ENCODE results near the gene FKBP5.

The FKBP5 gene

GRCh38 chr6:35668096-35668495 lies 20.6 kb downstream of the FKBP5 start:
- Histone ChIP-seq H3K9me3 (ENCODE audit: control insufficient read depth in 1 of 2, low read length in 2 of 2) (no peaks in the 10 kb centered on the region), H3K4me1 (ENCODE audit: control insufficient read depth in 1 of 2, insufficient read depth in 2 of 2, low read length in 2 of 2) (peaks cover 12 to 15% of the 10 kb centered on the region in 2 donors), H3K9ac (ENCODE audit: low read depth in 1 of 2, low read length in 2 of 2) (no peak overlapping the region), H3K27ac (ENCODE audit: low read depth, low read length) (no peak overlapping the region), H3K27me3 (ENCODE audit: control insufficient read depth in 1 of 2, insufficient read depth in 2 of 2, low read length in 2 of 2) (no peaks in the 10 kb centered on the region), H3K4me3 (ENCODE audit: low read depth in 1 of 2, low read length in 2 of 2) (no peak overlapping the region), H3K36me3 (ENCODE audit: control insufficient read depth in 1 of 2, insufficient read depth in 2 of 2, low read length in 2 of 2) (no peaks in the 10 kb centered on the region)

- Histone ChIP-seq H3K9ac (ENCODE audit: low read depth in 1 of 2, low read length in 2 of 2) (no peak overlapping the region), H3K9me3 (ENCODE audit: control insufficient read depth in 1 of 2, low read length in 2 of 2) (no peaks in the 10 kb centered on the region), H3K4me3 (ENCODE audit: low read depth in 1 of 2, low read length in 2 of 2) (no peak overlapping the region), H3K27me3 (ENCODE audit: control insufficient read depth in 1 of 2, insufficient read depth in 2 of 2, low read length in 2 of 2) (no peaks in the 10 kb centered on the region), H3K27ac (ENCODE audit: low read depth, low read length) (no peak overlapping the region), H3K36me3 (ENCODE audit: control insufficient read depth in 1 of 2, insufficient read depth in 2 of 2, low read length in 2 of 2) (no peaks in the 10 kb centered on the region), H3K4me1 (ENCODE audit: control insufficient read depth in 1 of 2, insufficient read depth in 2 of 2, low read length in 2 of 2) (peaks cover 16 to 19% of the 10 kb centered on the region in 2 donors)
These were observed 23.1 kb downstream of the FKBP5 start for GRCh38 chr6:35665573-35665972.

- Histone ChIP-seq H3K9ac (ENCODE audit: low read depth in 1 of 2, low read length in 2 of 2) (no peak overlapping the region), H3K4me1 (ENCODE audit: control insufficient read depth in 1 of 2, insufficient read depth in 2 of 2, low read length in 2 of 2) (peaks cover 16 to 19% of the 10 kb centered on the region in 2 donors), H3K36me3 (ENCODE audit: control insufficient read depth in 1 of 2, insufficient read depth in 2 of 2, low read length in 2 of 2) (no peaks in the 10 kb centered on the region), H3K27ac (ENCODE audit: low read depth, low read length) (no peak overlapping the region), H3K4me3 (ENCODE audit: low read depth in 1 of 2, low read length in 2 of 2) (no peak overlapping the region), H3K27me3 (ENCODE audit: control insufficient read depth in 1 of 2, insufficient read depth in 2 of 2, low read length in 2 of 2) (no peaks in the 10 kb centered on the region), H3K9me3 (ENCODE audit: control insufficient read depth in 1 of 2, low read length in 2 of 2) (no peaks in the 10 kb centered on the region)
These were observed 23.8 kb downstream of the FKBP5 start for GRCh38 chr6:35664945-35665344.

- Histone ChIP-seq H3K9me3 (ENCODE audit: control insufficient read depth in 1 of 2, low read length in 2 of 2) (no peaks in the 10 kb centered on the region), H3K4me3 (ENCODE audit: low read depth in 1 of 2, low read length in 2 of 2) (no peak overlapping the region), H3K36me3 (ENCODE audit: control insufficient read depth in 1 of 2, insufficient read depth in 2 of 2, low read length in 2 of 2) (no peaks in the 10 kb centered on the region), H3K27me3 (ENCODE audit: control insufficient read depth in 1 of 2, insufficient read depth in 2 of 2, low read length in 2 of 2) (no peaks in the 10 kb centered on the region), H3K9ac (ENCODE audit: low read depth in 1 of 2, low read length in 2 of 2) (no peak overlapping the region), H3K4me1 (ENCODE audit: control insufficient read depth in 1 of 2, insufficient read depth in 2 of 2, low read length in 2 of 2) (peaks cover 10 to 11% of the 10 kb centered on the region in 2 donors), H3K27ac (ENCODE audit: low read depth, low read length) (no peak overlapping the region)
These were observed 25.1 kb downstream of the FKBP5 start for GRCh38 chr6:35663447-35664235.

GRCh38 chr6:35662999-35663398 lies 25.7 kb downstream of the FKBP5 start:
- peaks cover 10 to 11% of the 10 kb centered on the region in 2 donors for H3K4me1 ChIP-seq (ENCODE audit: control insufficient read depth in 1 of 2, insufficient read depth in 2 of 2, low read length in 2 of 2)
- no peaks in the 10 kb centered on the region for H3K9me3 ChIP-seq (ENCODE audit: control insufficient read depth in 1 of 2, low read length in 2 of 2)
- H3K36me3 ChIP-seq (ENCODE audit: control insufficient read depth in 1 of 2, insufficient read depth in 2 of 2, low read length in 2 of 2), result no peaks in the 10 kb centered on the region
- no peak overlapping the region for H3K4me3 ChIP-seq (ENCODE audit: low read depth in 1 of 2, low read length in 2 of 2)
- H3K27me3 ChIP-seq (ENCODE audit: control insufficient read depth in 1 of 2, insufficient read depth in 2 of 2, low read length in 2 of 2), result no peaks in the 10 kb centered on the region
- H3K27ac ChIP-seq (ENCODE audit: low read depth, low read length), result no peak overlapping the region
- no peak overlapping the region for H3K9ac ChIP-seq (ENCODE audit: low read depth in 1 of 2, low read length in 2 of 2)

GRCh38 chr6:35654883-35655282 lies 33.8 kb downstream of the FKBP5 start:
- no peaks in the 10 kb centered on the region for H3K4me1 ChIP-seq (ENCODE audit: control insufficient read depth in 1 of 2, insufficient read depth in 2 of 2, low read length in 2 of 2)
- no peak overlapping the region for H3K9ac ChIP-seq (ENCODE audit: low read depth in 1 of 2, low read length in 2 of 2)
- no peaks in the 10 kb centered on the region for H3K27me3 ChIP-seq (ENCODE audit: control insufficient read depth in 1 of 2, insufficient read depth in 2 of 2, low read length in 2 of 2)
- no peaks in the 10 kb centered on the region for H3K9me3 ChIP-seq (ENCODE audit: control insufficient read depth in 1 of 2, low read length in 2 of 2)
- no peak overlapping the region for H3K27ac ChIP-seq (ENCODE audit: low read depth, low read length)
- H3K36me3 ChIP-seq (ENCODE audit: control insufficient read depth in 1 of 2, insufficient read depth in 2 of 2, low read length in 2 of 2), result no peaks in the 10 kb centered on the region
- H3K4me3 ChIP-seq (ENCODE audit: low read depth in 1 of 2, low read length in 2 of 2), result no peak overlapping the region

- no peak overlapping the region for H3K9ac ChIP-seq (ENCODE audit: low read depth in 1 of 2, low read length in 2 of 2)
- no peaks in the 10 kb centered on the region for H3K4me1 ChIP-seq (ENCODE audit: control insufficient read depth in 1 of 2, insufficient read depth in 2 of 2, low read length in 2 of 2)
- no peaks in the 10 kb centered on the region for H3K9me3 ChIP-seq (ENCODE audit: control insufficient read depth in 1 of 2, low read length in 2 of 2)
- no peak overlapping the region for H3K4me3 ChIP-seq (ENCODE audit: low read depth in 1 of 2, low read length in 2 of 2)
- H3K36me3 ChIP-seq (ENCODE audit: control insufficient read depth in 1 of 2, insufficient read depth in 2 of 2, low read length in 2 of 2), result no peaks in the 10 kb centered on the region
- no peak overlapping the region for H3K27ac ChIP-seq (ENCODE audit: low read depth, low read length)
- no peaks in the 10 kb centered on the region for H3K27me3 ChIP-seq (ENCODE audit: control insufficient read depth in 1 of 2, insufficient read depth in 2 of 2, low read length in 2 of 2)
These were observed 37.5 kb downstream of the FKBP5 start for GRCh38 chr6:35651244-35651643.

- no peaks in the 10 kb centered on the region for H3K27me3 ChIP-seq (ENCODE audit: control insufficient read depth in 1 of 2, insufficient read depth in 2 of 2, low read length in 2 of 2)
- no peak overlapping the region for H3K4me3 ChIP-seq (ENCODE audit: low read depth in 1 of 2, low read length in 2 of 2)
- H3K27ac ChIP-seq (ENCODE audit: low read depth, low read length), result no peak overlapping the region
- no peaks in the 10 kb centered on the region for H3K36me3 ChIP-seq (ENCODE audit: control insufficient read depth in 1 of 2, insufficient read depth in 2 of 2, low read length in 2 of 2)
- no peaks in the 10 kb centered on the region for H3K4me1 ChIP-seq (ENCODE audit: control insufficient read depth in 1 of 2, insufficient read depth in 2 of 2, low read length in 2 of 2)
- no peak overlapping the region for H3K9ac ChIP-seq (ENCODE audit: low read depth in 1 of 2, low read length in 2 of 2)
- H3K9me3 ChIP-seq (ENCODE audit: control insufficient read depth in 1 of 2, low read length in 2 of 2), result no peaks in the 10 kb centered on the region
These were observed 38.7 kb downstream of the FKBP5 start for GRCh38 chr6:35650015-35650414.

GRCh38 chr6:35648203-35648602 lies 40.5 kb downstream of the FKBP5 start:
- Histone ChIP-seq H3K4me3 (ENCODE audit: low read depth in 1 of 2, low read length in 2 of 2) (no peak overlapping the region), H3K4me1 (ENCODE audit: control insufficient read depth in 1 of 2, insufficient read depth in 2 of 2, low read length in 2 of 2) (no peaks in the 10 kb centered on the region), H3K9me3 (ENCODE audit: control insufficient read depth in 1 of 2, low read length in 2 of 2) (no peaks in the 10 kb centered on the region), H3K36me3 (ENCODE audit: control insufficient read depth in 1 of 2, insufficient read depth in 2 of 2, low read length in 2 of 2) (no peaks in the 10 kb centered on the region), H3K27ac (ENCODE audit: low read depth, low read length) (no peak overlapping the region), H3K9ac (ENCODE audit: low read depth in 1 of 2, low read length in 2 of 2) (no peak overlapping the region), H3K27me3 (ENCODE audit: control insufficient read depth in 1 of 2, insufficient read depth in 2 of 2, low read length in 2 of 2) (no peaks in the 10 kb centered on the region)

GRCh38 chr6:35647400-35647799 lies 41.3 kb downstream of the FKBP5 start:
- no peaks in the 10 kb centered on the region for H3K27me3 ChIP-seq (ENCODE audit: control insufficient read depth in 1 of 2, insufficient read depth in 2 of 2, low read length in 2 of 2)
- H3K9me3 ChIP-seq (ENCODE audit: control insufficient read depth in 1 of 2, low read length in 2 of 2), result no peaks in the 10 kb centered on the region
- H3K27ac ChIP-seq (ENCODE audit: low read depth, low read length), result no peak overlapping the region
- H3K9ac ChIP-seq (ENCODE audit: low read depth in 1 of 2, low read length in 2 of 2), result no peak overlapping the region
- H3K36me3 ChIP-seq (ENCODE audit: control insufficient read depth in 1 of 2, insufficient read depth in 2 of 2, low read length in 2 of 2), result peaks cover 0 to 1% of the 10 kb centered on the region in 2 donors
- no peaks in the 10 kb centered on the region for H3K4me1 ChIP-seq (ENCODE audit: control insufficient read depth in 1 of 2, insufficient read depth in 2 of 2, low read length in 2 of 2)
- H3K4me3 ChIP-seq (ENCODE audit: low read depth in 1 of 2, low read length in 2 of 2), result no peak overlapping the region

Data from duodenal mucosa (tissue), 2 donors.